Measurements from ENCODE around the gene ARHGAP4. TPM values are rescaled to one million over a fixed set of nuclear protein-coding genes. Genes with fewer than 3 reads are reported as not detected.

ARHGAP4 gene
- total and polyA plus RNA-seq, 2 donors (not counting 1 experiment from before 2014, with no cell fraction given): 0.51 to 1.5 TPM

DNA sequence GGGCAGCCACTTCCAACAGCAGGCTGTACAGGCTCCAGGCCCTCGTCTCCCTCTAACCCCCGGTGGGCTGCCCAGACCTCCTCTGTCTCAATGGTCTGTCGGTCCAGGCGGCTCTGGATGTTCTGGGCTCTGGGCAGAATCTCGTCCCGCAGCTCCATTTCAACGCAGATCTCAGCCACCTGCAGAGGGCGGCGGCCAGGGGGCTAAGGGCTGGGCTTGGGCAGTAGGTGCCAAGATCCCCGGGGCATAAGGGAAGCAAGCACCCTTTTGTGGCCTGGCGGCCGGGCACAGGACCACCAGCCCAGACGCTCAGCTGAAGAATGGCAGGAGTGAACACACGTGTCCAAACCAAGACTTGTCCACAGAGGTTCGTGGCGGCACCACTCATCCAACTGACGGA is 12.4 kb downstream of the ARHGAP4 start:
- TF ChIP-seq EZH2 (IDR thresholded peaks at IDR 0.05; ENCODE audit: low read length, missing control alignments): no peak
- TF ChIP-seq, protein P1, sequence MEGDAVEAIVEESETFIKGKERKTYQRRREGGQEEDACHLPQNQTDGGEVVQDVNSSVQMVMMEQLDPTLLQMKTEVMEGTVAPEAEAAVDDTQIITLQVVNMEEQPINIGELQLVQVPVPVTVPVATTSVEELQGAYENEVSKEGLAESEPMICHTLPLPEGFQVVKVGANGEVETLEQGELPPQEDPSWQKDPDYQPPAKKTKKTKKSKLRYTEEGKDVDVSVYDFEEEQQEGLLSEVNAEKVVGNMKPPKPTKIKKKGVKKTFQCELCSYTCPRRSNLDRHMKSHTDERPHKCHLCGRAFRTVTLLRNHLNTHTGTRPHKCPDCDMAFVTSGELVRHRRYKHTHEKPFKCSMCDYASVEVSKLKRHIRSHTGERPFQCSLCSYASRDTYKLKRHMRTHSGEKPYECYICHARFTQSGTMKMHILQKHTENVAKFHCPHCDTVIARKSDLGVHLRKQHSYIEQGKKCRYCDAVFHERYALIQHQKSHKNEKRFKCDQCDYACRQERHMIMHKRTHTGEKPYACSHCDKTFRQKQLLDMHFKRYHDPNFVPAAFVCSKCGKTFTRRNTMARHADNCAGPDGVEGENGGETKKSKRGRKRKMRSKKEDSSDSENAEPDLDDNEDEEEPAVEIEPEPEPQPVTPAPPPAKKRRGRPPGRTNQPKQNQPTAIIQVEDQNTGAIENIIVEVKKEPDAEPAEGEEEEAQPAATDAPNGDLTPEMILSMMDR (conservative IDR thresholded peaks at IDR 0.05 in 1 of 2, IDR thresholded peaks at IDR 0.05 in 1 of 2; ENCODE audit: low read depth in 1 of 2, low read length in 2 of 2): no peak
- Histone ChIP-seq H4K20me1 (ENCODE audit: control insufficient read depth, extremely low read depth, insufficient read depth, low read length) (no peaks in the 10 kb centered on the region), H3K4me2 (ENCODE audit: extremely low read depth, insufficient read depth, low read length) (no peak overlapping the region), H3K4me3 (replicated peaks in 1 of 4; ENCODE audit: control extremely low read depth in 1 of 4, insufficient read depth in 1 of 4, low read depth in 3 of 4, low read length in 4 of 4) (no peak overlapping the region), H3K9ac (ENCODE audit: insufficient read depth, low read length) (no peak overlapping the region), H3K36me3 (ENCODE audit: control insufficient read depth, insufficient read depth, low read length) (no peaks in the 10 kb centered on the region), H2AFZ (ENCODE audit: low read length) (no peak overlapping the region), H3K79me2 (ENCODE audit: control insufficient read depth, insufficient read depth, low read length) (no peaks in the 10 kb centered on the region), H3K4me1 (ENCODE audit: control insufficient read depth, extremely low read depth, insufficient read depth, low read length) (no peaks in the 10 kb centered on the region), H3K27me3 (ENCODE audit: control insufficient read depth, insufficient read depth, low read length) (no peaks in the 10 kb centered on the region), H3K27ac (ENCODE audit: insufficient read depth, low read length) (no peak overlapping the region), H3K9me3 (ENCODE audit: control insufficient read depth, insufficient read depth, low read depth, low read length) (no peaks in the 10 kb centered on the region)
- no peak for DNase-seq (ENCODE audit: low read depth in 2 of 2)

GRCh38 chrX:153913211-153913610 is 12.9 kb downstream of the ARHGAP4 start:
- no peak overlapping the region for H3K9ac ChIP-seq (ENCODE audit: insufficient read depth, low read length)
- no peaks in the 10 kb centered on the region for H3K9me3 ChIP-seq (ENCODE audit: control insufficient read depth, insufficient read depth, low read depth, low read length)
- no peak for DNase-seq (ENCODE audit: low read depth in 2 of 2)
- no peak overlapping the region for H3K27ac ChIP-seq (ENCODE audit: insufficient read depth, low read length)
- no peaks in the 10 kb centered on the region for H3K4me1 ChIP-seq (ENCODE audit: control insufficient read depth, extremely low read depth, insufficient read depth, low read length)
- no peak overlapping the region for H3K4me3 ChIP-seq (replicated peaks in 1 of 4; ENCODE audit: control extremely low read depth in 1 of 4, insufficient read depth in 1 of 4, low read depth in 3 of 4, low read length in 4 of 4)
- no peaks in the 10 kb centered on the region for H3K27me3 ChIP-seq (ENCODE audit: control insufficient read depth, insufficient read depth, low read length)
- no peak overlapping the region for H3K4me2 ChIP-seq (ENCODE audit: extremely low read depth, insufficient read depth, low read length)
- TF ChIP-seq EZH2 (IDR thresholded peaks at IDR 0.05; ENCODE audit: low read length, missing control alignments): no peak
- H3K36me3 ChIP-seq (ENCODE audit: control insufficient read depth, insufficient read depth, low read length): no peaks in the 10 kb centered on the region
- no peaks in the 10 kb centered on the region for H3K79me2 ChIP-seq (ENCODE audit: control insufficient read depth, insufficient read depth, low read length)
- no peak overlapping the region for H2AFZ ChIP-seq (ENCODE audit: low read length)
- no peaks in the 10 kb centered on the region for H4K20me1 ChIP-seq (ENCODE audit: control insufficient read depth, extremely low read depth, insufficient read depth, low read length)

DNA sequence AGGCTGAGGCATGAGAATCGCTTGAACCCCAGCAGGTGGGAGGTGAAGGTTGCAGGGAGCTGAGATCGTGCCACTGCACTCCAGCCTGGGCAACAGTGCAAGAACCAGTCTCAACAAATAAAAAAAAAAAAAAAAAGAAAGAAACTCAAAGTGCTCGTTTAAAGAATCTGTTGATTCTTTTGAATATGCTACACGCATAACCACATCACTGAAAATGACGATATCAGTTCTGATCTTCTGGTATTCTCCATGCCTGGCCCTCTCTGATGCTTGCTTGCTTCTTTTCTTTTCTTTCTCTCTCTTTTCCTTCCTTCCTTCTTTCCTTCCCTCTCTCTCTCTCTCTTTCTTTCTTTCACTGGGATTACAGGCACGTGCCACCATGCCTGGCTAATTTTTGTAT is 14.3 kb downstream of the ARHGAP4 start:
- DNase-seq (ENCODE audit: low read depth in 2 of 2): no peak
- H4K20me1 ChIP-seq (ENCODE audit: control insufficient read depth, extremely low read depth, insufficient read depth, low read length): no peaks in the 10 kb centered on the region
- H2AFZ ChIP-seq (ENCODE audit: low read length): no peak overlapping the region
- no peaks in the 10 kb centered on the region for H3K79me2 ChIP-seq (ENCODE audit: control insufficient read depth, insufficient read depth, low read length)
- H3K36me3 ChIP-seq (ENCODE audit: control insufficient read depth, insufficient read depth, low read length): no peaks in the 10 kb centered on the region
- H3K27me3 ChIP-seq (ENCODE audit: control insufficient read depth, insufficient read depth, low read length): no peaks in the 10 kb centered on the region
- no peak for TF ChIP-seq EZH2 (IDR thresholded peaks at IDR 0.05; ENCODE audit: low read length, missing control alignments)
- TF ChIP-seq, protein P1 (conservative IDR thresholded peaks at IDR 0.05 in 1 of 2, IDR thresholded peaks at IDR 0.05 in 1 of 2; ENCODE audit: low read depth in 1 of 2, low read length in 2 of 2): no peak
- no peak overlapping the region for H3K4me3 ChIP-seq (replicated peaks in 1 of 4; ENCODE audit: control extremely low read depth in 1 of 4, insufficient read depth in 1 of 4, low read depth in 3 of 4, low read length in 4 of 4)
- H3K9ac ChIP-seq (ENCODE audit: insufficient read depth, low read length): no peak overlapping the region
- H3K4me2 ChIP-seq (ENCODE audit: extremely low read depth, insufficient read depth, low read length): no peak overlapping the region
- H3K27ac ChIP-seq (ENCODE audit: insufficient read depth, low read length): no peak overlapping the region
- H3K4me1 ChIP-seq (ENCODE audit: control insufficient read depth, extremely low read depth, insufficient read depth, low read length): no peaks in the 10 kb centered on the region
- no peaks in the 10 kb centered on the region for H3K9me3 ChIP-seq (ENCODE audit: control insufficient read depth, insufficient read depth, low read depth, low read length)

All from fibroblast of lung (primary cell).